ENCODE data around the gene IL36B.

Gene IL36B

GRCh38 chr2:113005030-113005509 lies 47.6 kb downstream of the IL36B start, which contains the start of gene IL36A:
Gene IL36A, plus strand, starts transcription at chr2:113005459. Its CDS starts 413 bp downstream, at chr2:113005872.
- no peak for DNase-seq

- DNase-seq: no peak
Observed at GRCh38 chr2:113002677-113003076, 50.0 kb downstream of the IL36B start.

- no peak for DNase-seq
Observed at GRCh38 chr2:113000436-113000835, 52.2 kb downstream of the IL36B start.

GRCh38 chr2:112997151-112997550 lies 55.5 kb downstream of the IL36B start:
- DNase-seq: no peak

GRCh38 chr2:112996635-112997034 lies 56.0 kb downstream of the IL36B start:
- no peak for DNase-seq

GRCh38 chr2:112995346-112995920 lies 57.2 kb downstream of the IL36B start:
- no peak for DNase-seq

GRCh38 chr2:112994648-112995047 lies 58.0 kb downstream of the IL36B start:
- no peak for DNase-seq

- no peak for DNase-seq
Observed at GRCh38 chr2:112993831-112994230, 58.8 kb downstream of the IL36B start.

GRCh38 chr2:112989611-112990010 lies 63.1 kb downstream of the IL36B start:
- no peak for DNase-seq

GRCh38 chr2:112985090-112985489 lies 67.6 kb downstream of the IL36B start:
- DNase-seq: no peak

- no peak for DNase-seq
Observed at GRCh38 chr2:112980537-112980936, 72.1 kb downstream of the IL36B start.

GRCh38 chr2:112979731-112980130 lies 72.9 kb downstream of the IL36B start:
- DNase-seq: no peak

GRCh38 chr2:112977559-112978056 lies 75.1 kb downstream of the IL36B start, which contains the start of gene IL36G:
Gene IL36G, plus strand, starts transcription at chr2:112978006. Its CDS starts 633 bp downstream, at chr2:112978639.
- no peak for DNase-seq

Data from NCI-H510A treated with DMSO at 0.1 percent for 48 hours (cell line).